Esophagus (tissue), 2 donors: ENCODE results near the gene MRTO4. TPM values are rescaled to one million over a fixed set of nuclear protein-coding genes. Genes with fewer than 3 reads are reported as not detected.
"Not testable (repeated sequence)": the region's sequence is repeated elsewhere in the genome, so short reads cannot be mapped to it uniquely, and the experiment has no call there.

Experiments
- H3K27ac ChIP-seq, 2 donors: one replicate each; pipeline ENCODE4 v1.5.1; 2013; ENCODE audit warnings: low read depth in 2 of 2, mild to moderate bottlenecking in 2 of 2, inconsistent platforms in 1 of 2, low read length in 1 of 2, moderate library complexity in 1 of 2
- H3K27me3 ChIP-seq, 2 donors: one replicate each; pipeline ENCODE4 v1.6.1; 2013; ENCODE audit warnings: low read length in 2 of 2, control low read depth in 1 of 2, mild to moderate bottlenecking in 1 of 2; ENCODE audit not compliant: insufficient read depth in 2 of 2, control insufficient read depth in 1 of 2
- H3K36me3 ChIP-seq, 2 donors: one replicate each; pipeline ENCODE4 v1.6.1; 2013; ENCODE audit warnings: low read length in 1 of 2; ENCODE audit not compliant: control insufficient read depth in 2 of 2, insufficient read depth in 2 of 2
- H3K4me1 ChIP-seq, 2 donors: one replicate each; pipeline ENCODE4 v1.6.1; 2013; ENCODE audit warnings: low read length in 1 of 2; ENCODE audit not compliant: control insufficient read depth in 2 of 2, insufficient read depth in 2 of 2
- H3K4me3 ChIP-seq, 2 donors: one replicate each; pipeline ENCODE4 v1.5.1; 2013; ENCODE audit warnings: low read length in 2 of 2, mild to moderate bottlenecking in 2 of 2, low read depth in 1 of 2, moderate library complexity in 1 of 2
- H3K9me3 ChIP-seq, 2 donors: one replicate each; pipeline ENCODE4 v1.6.1; 2013; ENCODE audit warnings: mild to moderate bottlenecking in 2 of 2, low read depth in 1 of 2, low read length in 1 of 2, moderate library complexity in 1 of 2; ENCODE audit not compliant: control insufficient read depth in 2 of 2, insufficient read depth in 1 of 2
- WGBS, 2 donors: extraction: QIAGEN DNeasy Blood & Tissue Kit; methylation state at CpG; one replicate each; pipeline ENCODE4 v1.1.7; 2013; 5-methylcytosine and 5-hydroxymethylcytosine counted together
- polyA plus RNA-seq, 2 donors: library from polyadenylated mRNA; stranded (reverse); fragments of 200-250 nt; gene quantifications; one replicate each; pipeline ENCODE4 v1.2.3, GENCODE V29; 2013
- donor health status: healthy with polysubstance abuse.
- donor health status: Bipolar disorder and iron deficiency.

MRTO4 gene
- polyA plus RNA-seq, 2 donors: 44.5 to 44.6 TPM

DNA sequence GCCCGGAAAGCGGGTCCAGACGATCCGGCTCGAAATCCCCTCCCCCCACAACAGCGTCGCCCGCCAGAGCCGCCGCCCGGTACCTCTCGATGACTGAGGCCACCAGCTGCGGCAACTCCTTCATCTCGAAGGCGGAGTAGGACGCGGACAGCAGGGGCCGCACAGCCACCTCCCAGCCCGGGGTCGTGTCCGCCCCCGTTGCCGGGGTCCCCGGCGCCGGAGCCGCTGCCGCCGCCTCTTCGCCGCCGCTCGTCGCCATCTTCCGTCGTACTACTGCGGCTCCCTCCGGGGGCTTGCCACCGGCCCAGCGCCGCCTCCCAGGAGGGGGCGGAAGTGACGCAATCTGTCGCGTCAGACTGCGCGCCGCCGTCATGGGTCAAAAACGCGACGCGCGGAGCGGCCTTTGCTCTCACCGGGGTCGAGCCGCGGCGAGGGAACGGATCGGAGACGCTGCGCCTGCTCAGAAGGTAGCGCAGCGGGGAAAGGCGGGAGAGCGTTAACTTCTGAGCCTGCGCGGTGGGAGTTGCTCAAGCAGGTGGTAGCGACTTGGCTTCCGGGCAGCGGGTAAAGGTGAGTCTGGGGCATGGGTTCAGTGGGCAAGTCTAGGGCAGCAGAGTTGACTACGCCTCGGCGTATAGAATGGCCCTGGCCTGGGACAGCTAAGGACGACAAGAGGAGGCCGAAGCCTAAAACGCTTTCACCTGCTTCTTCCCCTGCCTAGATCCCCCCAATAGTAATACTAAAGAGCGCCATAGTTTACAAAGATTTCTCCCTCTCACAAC, 41.4 kb upstream of the MRTO4 start, which contains the start of gene UBR4:
Gene UBR4, minus strand, starts transcription at position 277 of the 782 bp plus-strand sequence. Its CDS starts 18 bp downstream, at position 259.
- 1% methylated on average over 68 to 80 of the region's 80 CpGs for WGBS, 2 donors
- peak within 1 kb of the TSS; percentile 85 to 94 for H3K4me3 ChIP-seq
- peaks cover 0 to 3% of the 10 kb centered on the region in 2 donors for H3K36me3 ChIP-seq
- H3K9me3 ChIP-seq: no peaks in the 10 kb centered on the region
- H3K27me3 ChIP-seq: no peaks in the 10 kb centered on the region
- H3K27ac ChIP-seq: peak within 1 kb of the TSS; percentile 95 to 97
- H3K4me1 ChIP-seq: peaks cover 0 to 3% of the 10 kb centered on the region in 2 donors

DNA sequence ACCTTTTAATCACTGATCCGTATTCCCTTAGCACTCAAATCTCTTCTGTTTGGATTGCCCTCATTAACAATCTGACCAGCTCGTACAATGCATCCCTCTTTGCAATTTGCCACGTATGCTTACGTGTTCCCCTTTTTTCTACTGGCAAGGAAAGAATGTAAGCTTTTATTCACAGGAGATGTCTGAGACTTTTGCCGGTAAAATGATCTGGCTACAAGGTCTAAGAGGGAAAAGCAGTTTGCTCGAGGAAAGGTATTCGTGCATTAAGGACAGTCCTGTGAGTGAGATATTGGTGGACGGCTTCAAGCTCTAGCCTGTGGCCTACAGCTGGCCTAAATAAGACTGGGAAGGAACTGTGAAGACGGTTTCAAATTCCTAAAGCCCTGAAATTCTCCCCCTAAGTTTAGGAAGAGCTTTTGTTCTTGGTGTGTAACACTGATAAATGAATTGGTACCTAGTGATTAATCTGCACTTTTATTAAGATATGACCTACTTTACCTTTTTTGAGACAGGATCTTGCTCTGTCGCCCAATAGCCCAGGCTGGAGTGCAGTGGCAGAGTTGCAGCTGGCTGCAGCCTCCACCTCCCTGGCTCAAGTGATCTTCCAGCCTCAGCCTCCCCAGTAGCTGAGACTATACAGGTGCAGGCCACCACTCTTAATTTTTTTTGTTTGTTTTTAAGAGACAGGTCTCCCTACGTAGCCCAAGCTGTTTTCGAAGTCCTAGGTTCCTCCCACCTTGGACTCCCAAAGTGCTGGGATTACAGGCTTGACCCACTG, 40.6 kb upstream of the MRTO4 start:
- H3K27ac ChIP-seq: peak overlapping the region; percentile 95 to 97
- 16 to 17% methylated on average over 12 of the region's 12 CpGs for WGBS, 2 donors
- no peaks in the 10 kb centered on the region for H3K27me3 ChIP-seq
- peaks cover 0 to 3% of the 10 kb centered on the region in 2 donors for H3K36me3 ChIP-seq
- H3K9me3 ChIP-seq: no peaks in the 10 kb centered on the region
- H3K4me3 ChIP-seq: peak overlapping the region; percentile 85 to 94
- H3K4me1 ChIP-seq: peaks cover 0 to 3% of the 10 kb centered on the region in 2 donors

DNA sequence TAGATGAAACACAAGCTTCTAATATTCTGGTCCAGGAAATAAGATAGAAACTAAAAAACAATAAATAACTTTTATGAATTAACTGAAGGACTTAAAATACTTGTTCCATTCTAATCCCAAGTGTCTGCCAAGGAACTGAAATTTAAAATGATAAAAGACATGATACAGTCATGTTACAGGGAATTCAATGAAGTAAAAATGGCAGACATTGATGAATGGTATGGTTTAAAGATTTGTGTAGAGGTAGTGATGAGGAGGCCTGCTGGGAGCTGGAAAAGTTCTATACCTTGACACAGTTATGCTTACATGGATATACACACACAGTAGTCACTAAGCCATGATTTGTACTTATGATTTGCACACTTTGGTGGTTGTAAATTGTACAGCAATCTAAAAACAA, 39.4 kb upstream of the MRTO4 start:
- Histone ChIP-seq H3K4me1 (peaks cover 0 to 3% of the 10 kb centered on the region in 2 donors), H3K36me3 (peaks cover 0 to 3% of the 10 kb centered on the region in 2 donors), H3K4me3 (no peak overlapping the region), H3K27ac (no peak overlapping the region), H3K9me3 (no peaks in the 10 kb centered on the region), H3K27me3 (no peaks in the 10 kb centered on the region)

DNA sequence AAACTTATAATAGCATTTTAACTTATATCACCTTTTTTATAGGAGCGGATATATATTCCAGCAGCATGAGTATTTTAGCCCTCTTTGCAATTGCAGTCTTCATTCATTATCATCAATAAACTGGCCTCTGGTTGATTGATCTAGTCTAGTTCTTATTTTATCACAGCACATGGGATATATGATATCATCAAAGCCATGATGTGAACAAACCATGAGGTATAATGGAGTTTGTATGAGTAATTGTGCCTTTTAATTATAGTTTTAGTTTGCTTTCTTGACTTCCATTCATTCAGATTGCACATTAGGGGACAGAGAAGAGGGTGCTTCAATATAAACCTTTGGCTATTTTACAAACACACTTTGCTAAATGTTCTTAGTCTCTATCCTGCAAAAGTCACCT, 38.0 kb upstream of the MRTO4 start:
- no peak overlapping the region for H3K4me3 ChIP-seq
- peaks cover 2 to 3% of the 10 kb centered on the region in 2 donors for H3K36me3 ChIP-seq
- WGBS, 2 donors: 96 to 100% methylated on average over 1 of the region's 1 CpG
- no peak overlapping the region for H3K27ac ChIP-seq
- H3K4me1 ChIP-seq: peaks cover 0 to 3% of the 10 kb centered on the region in 2 donors
- H3K27me3 ChIP-seq: no peaks in the 10 kb centered on the region
- no peaks in the 10 kb centered on the region for H3K9me3 ChIP-seq

DNA sequence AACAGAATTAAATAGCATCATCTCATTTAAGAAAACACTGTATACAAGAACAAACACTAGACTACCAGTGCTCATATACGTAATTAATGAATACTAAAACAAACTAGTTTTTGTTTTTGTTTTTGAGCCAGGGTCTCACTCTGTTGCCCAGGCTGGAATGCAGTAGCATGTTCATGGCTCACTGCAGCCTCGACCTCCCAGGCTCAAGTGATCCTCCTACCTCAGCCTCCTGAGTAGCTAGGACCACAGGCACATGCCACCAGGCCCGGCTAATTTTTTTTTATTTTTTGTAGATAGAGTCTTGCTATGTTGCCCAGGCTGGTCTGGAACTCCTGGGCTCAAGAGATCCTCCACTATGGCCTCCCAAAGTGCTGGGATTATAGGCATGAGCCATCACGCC, 35.0 kb upstream of the MRTO4 start:
- H3K4me3 ChIP-seq, H3K4me1 ChIP-seq, H3K9me3 ChIP-seq, H3K27me3 ChIP-seq, H3K27ac ChIP-seq: not testable (repeated sequence)
- H3K36me3 ChIP-seq: peaks cover 13 to 23% of the 10 kb centered on the region in 2 donors
- WGBS, 2 donors: 94 to 99% methylated on average over 4 of the region's 4 CpGs

DNA sequence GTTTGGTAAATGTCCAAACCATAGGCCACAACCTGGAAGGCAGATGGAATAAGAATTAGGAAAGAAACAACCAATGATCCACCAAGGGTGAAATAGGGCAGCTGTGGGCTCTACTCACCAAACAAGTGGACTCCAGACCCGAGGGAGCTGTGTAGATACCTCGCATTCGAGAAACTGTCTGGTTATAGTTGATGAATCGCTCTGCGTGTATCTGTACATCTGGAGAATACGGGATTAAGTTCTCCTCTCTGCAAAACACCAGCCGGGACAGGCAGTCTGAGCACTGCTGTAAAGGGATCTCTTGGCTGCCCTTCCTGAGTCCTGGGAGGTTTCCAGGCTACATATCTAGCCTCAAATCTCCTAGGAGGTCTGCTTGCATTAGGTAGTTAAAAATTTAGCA, 32.2 kb upstream of the MRTO4 start:
- peaks cover 13 to 38% of the 10 kb centered on the region in 2 donors for H3K36me3 ChIP-seq
- 82 to 85% methylated on average over 7 of the region's 7 CpGs for WGBS, 2 donors
- no peaks in the 10 kb centered on the region for H3K4me1 ChIP-seq
- no peaks in the 10 kb centered on the region for H3K9me3 ChIP-seq
- H3K27me3 ChIP-seq: no peaks in the 10 kb centered on the region
- H3K4me3 ChIP-seq: no peak overlapping the region
- H3K27ac ChIP-seq: no peak overlapping the region

DNA sequence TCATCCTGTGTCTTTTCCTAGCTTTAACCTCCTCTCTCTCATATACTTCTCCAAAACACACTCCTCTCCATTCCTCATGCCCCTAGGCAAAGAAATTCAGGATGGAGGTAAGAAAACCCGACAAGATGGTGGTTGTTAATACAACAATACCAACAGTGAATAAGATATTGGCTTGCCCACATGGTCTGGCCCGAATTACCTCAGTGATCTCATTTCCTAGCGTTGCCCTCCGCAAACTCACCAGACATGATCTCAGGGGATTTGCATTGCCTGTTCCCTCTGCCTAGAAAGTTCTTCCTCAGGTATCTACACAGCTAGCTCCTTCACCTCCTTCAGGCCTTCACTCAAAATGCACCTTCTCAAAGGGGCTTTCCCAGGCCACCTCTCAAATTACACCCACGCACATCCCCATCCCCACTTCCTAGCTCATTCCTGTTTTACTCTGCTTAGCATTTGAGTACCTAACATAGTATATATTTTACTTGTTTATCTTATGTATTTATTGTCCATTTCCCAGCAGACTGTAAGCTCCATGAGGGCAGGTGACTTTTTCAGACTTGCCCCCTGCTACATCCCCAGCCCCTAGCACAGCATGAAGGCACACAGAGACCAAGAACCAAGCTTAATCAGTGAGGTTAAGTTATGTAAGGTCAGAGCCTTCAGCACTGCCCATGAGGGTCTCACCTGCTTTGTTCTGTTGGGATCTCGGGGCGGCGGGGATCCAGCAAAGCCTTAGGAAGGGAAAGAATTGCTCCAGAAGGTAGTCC, 31.3 kb upstream of the MRTO4 start:
- Histone ChIP-seq H3K27ac (peak overlapping the region in 1 of 2 donors; percentile 15), H3K4me1 (no peaks in the 10 kb centered on the region), H3K9me3 (no peaks in the 10 kb centered on the region), H3K36me3 (peaks cover 14 to 42% of the 10 kb centered on the region in 2 donors), H3K4me3 (no peak overlapping the region), H3K27me3 (no peaks in the 10 kb centered on the region)
- 91 to 92% methylated on average over 8 of the region's 8 CpGs for WGBS, 2 donors

DNA sequence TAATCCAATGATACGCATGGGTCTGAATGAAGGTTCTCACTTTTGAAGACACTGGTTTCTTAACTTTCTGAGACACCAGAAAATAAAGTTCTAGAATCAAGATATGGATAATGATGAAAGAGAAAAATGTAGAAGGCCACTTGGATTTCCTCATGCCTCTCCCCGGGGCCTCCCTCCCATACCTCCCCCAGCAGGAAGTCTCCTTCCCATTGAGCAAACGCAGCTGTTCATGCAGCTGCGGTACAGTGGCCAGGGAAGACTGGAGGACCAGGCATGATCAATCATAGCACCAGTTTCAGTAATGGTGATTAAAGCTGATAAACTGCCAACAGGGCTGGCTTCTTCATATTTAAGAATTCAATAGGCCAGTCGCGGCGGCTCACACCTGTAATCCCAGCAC, 30.6 kb upstream of the MRTO4 start:
- Histone ChIP-seq H3K36me3 (peaks cover 14 to 44% of the 10 kb centered on the region in 2 donors), H3K27me3 (no peaks in the 10 kb centered on the region), H3K4me1 (no peaks in the 10 kb centered on the region), H3K4me3 (no peak overlapping the region), H3K27ac (no peak overlapping the region), H3K9me3 (no peaks in the 10 kb centered on the region)
- 70 to 72% methylated on average over 7 of the region's 7 CpGs for WGBS, 2 donors

DNA sequence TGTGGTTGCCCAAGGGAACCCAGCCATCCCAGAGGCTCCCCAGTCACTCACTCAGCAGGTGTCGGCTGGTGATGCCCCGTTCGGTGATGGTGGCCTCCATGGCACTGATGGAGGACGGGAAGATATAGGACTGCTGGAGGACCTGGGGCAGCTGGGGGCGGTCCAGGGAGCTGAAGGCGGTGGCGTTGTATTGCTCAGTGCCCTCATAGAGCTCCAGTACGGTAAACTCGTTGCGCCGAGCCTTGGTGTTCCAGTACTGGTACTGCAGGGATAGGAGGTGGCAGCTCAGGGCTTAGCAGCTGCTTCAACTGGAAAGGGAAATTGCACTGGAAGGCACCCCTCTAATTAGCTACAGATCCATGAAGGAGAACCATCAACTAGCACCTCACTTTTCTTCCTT, 29.0 kb upstream of the MRTO4 start:
- no peaks in the 10 kb centered on the region for H3K27me3 ChIP-seq
- no peak overlapping the region for H3K4me3 ChIP-seq
- no peaks in the 10 kb centered on the region for H3K9me3 ChIP-seq
- WGBS, 2 donors: 96% methylated on average over 11 of the region's 11 CpGs
- H3K4me1 ChIP-seq: no peaks in the 10 kb centered on the region
- no peak overlapping the region for H3K27ac ChIP-seq
- H3K36me3 ChIP-seq: peaks cover 14 to 47% of the 10 kb centered on the region in 2 donors
